ENCODE results near the gene ZNRD2.

ZNRD2 gene

DNA sequence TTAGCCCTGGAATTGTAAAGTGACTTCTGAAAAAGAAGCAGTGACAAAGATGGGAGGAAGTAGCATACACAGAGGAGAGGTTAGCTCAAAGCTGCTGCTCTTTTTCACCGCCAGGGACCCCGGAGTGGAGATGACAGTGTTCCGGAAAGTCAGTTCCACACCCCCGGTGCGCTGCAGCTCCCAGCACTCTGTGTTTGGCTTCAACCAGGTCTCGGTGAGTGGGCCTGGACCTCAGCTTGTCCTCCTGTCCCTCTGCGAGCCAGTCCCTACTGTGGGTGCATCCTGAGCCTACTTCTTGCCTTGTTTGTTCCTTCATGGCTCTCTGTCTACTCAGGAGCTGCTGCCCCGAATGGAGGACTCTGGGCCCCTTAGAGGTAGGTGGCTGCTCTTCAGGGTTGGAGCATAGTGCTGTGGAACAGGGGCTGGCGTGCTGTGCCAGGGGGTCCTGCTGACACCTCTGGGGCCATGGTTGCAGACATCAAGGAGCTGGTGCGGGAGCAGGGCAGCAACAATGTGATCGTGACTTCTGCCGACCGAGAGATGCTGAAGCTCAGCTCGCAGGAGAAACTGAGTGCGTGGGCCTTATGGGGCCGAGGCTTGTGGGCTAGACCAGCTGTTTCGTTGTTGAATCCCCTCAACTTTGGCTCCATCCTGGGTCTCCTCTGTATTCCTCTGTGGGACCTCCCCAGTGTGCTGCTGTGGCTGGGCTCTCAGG, 47.0 kb downstream of the ZNRD2 start:
- no peak for DNase-seq
- ChIA-PET POLR2A (no interaction called here), CTCF (interaction anchor here (1.0 to 3.5 kb wide), 7 partner anchors 8 to 95 kb away, joined by 3 to 14 read pairs (median 4); partner anchors contain the start of gene KAT5)

DNA sequence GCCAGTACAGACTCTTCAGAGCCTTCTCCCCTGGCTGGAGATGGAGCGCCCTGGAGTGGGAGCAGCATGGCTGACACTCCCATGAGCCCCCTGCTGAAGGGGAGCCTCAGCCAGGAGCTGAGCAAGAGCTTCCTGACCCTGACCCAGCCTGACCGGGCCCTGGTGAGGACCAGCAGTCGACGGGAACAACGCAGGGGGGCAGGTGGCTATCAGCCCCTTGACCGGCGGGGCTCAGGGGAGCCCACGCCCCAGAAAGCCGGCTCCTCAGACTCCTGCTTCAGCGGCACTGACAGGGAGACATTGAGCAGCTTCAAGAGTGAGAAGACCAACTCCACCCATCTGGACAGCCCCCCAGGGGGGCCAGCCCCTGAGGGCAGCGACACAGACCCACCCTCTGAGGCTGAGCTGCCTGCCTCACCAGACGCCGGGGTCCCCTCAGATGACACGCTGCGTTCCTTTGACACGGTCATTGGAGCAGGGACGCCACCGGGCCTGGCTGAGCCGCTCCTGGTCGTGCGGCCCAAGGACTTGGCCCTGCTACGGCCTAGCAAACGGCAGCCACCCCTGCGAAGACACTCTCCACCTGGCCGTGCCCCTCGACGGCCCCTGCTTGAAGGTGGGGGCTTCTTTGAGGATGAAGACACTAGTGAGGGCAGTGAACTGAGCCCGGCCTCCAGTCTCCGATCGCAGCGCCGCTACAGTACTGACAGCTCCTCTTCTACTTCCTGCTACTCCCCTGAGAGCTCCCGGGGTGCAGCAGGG, 47.9 kb downstream of the ZNRD2 start:
- WGBS (ENCODE audit: insufficient coverage), result 96% methylated on average over 33 of the region's 33 CpGs
- DNase-seq, result no peak
- no peak overlapping the region for H3K4me3 ChIP-seq (ENCODE audit: control insufficient read depth in 1 of 7, extremely low read depth in 1 of 7, insufficient read depth in 4 of 7, low read depth in 2 of 7, low read length in 6 of 7)
- CTCF ChIA-PET, result interaction anchor here (1.2 to 3.5 kb wide), 6 partner anchors 8 to 94 kb away, joined by 3 to 14 read pairs (median 5); partner anchors contain the start of gene KAT5
- H3K27me3 ChIP-seq (replicated peaks in 2 of 5; ENCODE audit: control insufficient read depth in 4 of 5, insufficient read depth in 5 of 5, low read length in 4 of 5), result no peaks in the 10 kb centered on the region
- H3K9me3 ChIP-seq (ENCODE audit: control extremely low read depth in 1 of 5, control insufficient read depth in 4 of 5, insufficient read depth in 2 of 5, low read depth in 1 of 5, low read length in 4 of 5), result no peaks in the 10 kb centered on the region
- H3K27ac ChIP-seq (ENCODE audit: insufficient read depth in 1 of 2, low read depth in 1 of 2, low read length in 2 of 2, poor library complexity in 1 of 2, severe bottlenecking in 2 of 2), result no peak overlapping the region
- H3K36me3 ChIP-seq (ENCODE audit: control insufficient read depth in 4 of 4, insufficient read depth in 4 of 4, low read length in 3 of 4), result peaks cover 10 to 56% (median 39%) of the 10 kb centered on the region in 4 experiments
- POLR2A ChIA-PET, result no interaction called here
- H3K4me1 ChIP-seq (ENCODE audit: control extremely low read depth in 1 of 4, control insufficient read depth in 4 of 4, insufficient read depth in 4 of 4, low read length in 3 of 4), result peaks cover 0 to 22% (median 18%) of the 10 kb centered on the region in 4 experiments

More for the DNA sequence above, 47.0 kb downstream of the ZNRD2 start:
- H3K36me3 ChIP-seq (ENCODE audit: control insufficient read depth in 4 of 4, insufficient read depth in 4 of 4, low read length in 3 of 4), result peaks cover 10 to 59% (median 39%) of the 10 kb centered on the region in 4 experiments
- no peaks in the 10 kb centered on the region for H3K27me3 ChIP-seq (replicated peaks in 2 of 5; ENCODE audit: control insufficient read depth in 4 of 5, insufficient read depth in 5 of 5, low read length in 4 of 5)
- H3K4me1 ChIP-seq (ENCODE audit: control extremely low read depth in 1 of 4, control insufficient read depth in 4 of 4, insufficient read depth in 4 of 4, low read length in 3 of 4), result peaks cover 0 to 31% (median 27%) of the 10 kb centered on the region in 4 experiments
- peak overlapping the region in 4 of 7 experiments; percentile 73 to 95 (median 86) for H3K4me3 ChIP-seq (ENCODE audit: control insufficient read depth in 1 of 7, extremely low read depth in 1 of 7, insufficient read depth in 4 of 7, low read depth in 2 of 7, low read length in 6 of 7)
- no peaks in the 10 kb centered on the region for H3K9me3 ChIP-seq (ENCODE audit: control extremely low read depth in 1 of 5, control insufficient read depth in 4 of 5, insufficient read depth in 2 of 5, low read depth in 1 of 5, low read length in 4 of 5)
- peak overlapping the region in 1 of 2 experiments; percentile 91 for H3K27ac ChIP-seq (ENCODE audit: insufficient read depth in 1 of 2, low read depth in 1 of 2, low read length in 2 of 2, poor library complexity in 1 of 2, severe bottlenecking in 2 of 2)
- WGBS (ENCODE audit: insufficient coverage), result 94% methylated on average over 17 of the region's 17 CpGs

DNA sequence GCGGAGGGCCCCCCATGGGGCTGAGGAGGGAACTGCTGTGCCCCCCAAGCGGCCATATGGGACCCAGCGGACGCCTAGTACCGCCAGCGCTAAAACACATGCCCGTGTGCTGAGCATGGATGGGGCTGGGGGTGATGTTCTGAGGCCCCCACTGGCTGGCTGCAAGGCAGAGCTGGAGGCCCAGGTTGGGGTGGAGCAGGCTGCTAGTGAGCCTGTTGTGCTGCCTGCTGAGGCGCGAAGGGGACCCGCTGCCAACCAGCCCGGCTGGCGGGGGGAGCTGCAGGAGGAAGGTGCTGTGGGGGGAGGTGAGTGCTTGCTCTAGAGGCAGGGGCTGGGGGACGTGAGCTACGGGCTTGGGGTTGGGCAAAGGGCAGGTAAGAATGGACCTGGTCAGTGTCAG, 48.5 kb downstream of the ZNRD2 start:
- CTCF ChIA-PET, result interaction anchor here (1.0 to 3.5 kb wide), 4 partner anchors 7 to 87 kb away, joined by 3 to 14 read pairs (median 3); partner anchors contain the start of gene SIPA1
- no peak for DNase-seq
- Histone ChIP-seq H3K4me3 (ENCODE audit: control insufficient read depth in 1 of 7, extremely low read depth in 1 of 7, insufficient read depth in 4 of 7, low read depth in 2 of 7, low read length in 6 of 7) (no peak overlapping the region), H3K36me3 (ENCODE audit: control insufficient read depth in 4 of 4, insufficient read depth in 4 of 4, low read length in 3 of 4) (peaks cover 10 to 62% (median 42%) of the 10 kb centered on the region in 4 experiments), H3K4me1 (ENCODE audit: control extremely low read depth in 1 of 4, control insufficient read depth in 4 of 4, insufficient read depth in 4 of 4, low read length in 3 of 4) (peaks cover 0 to 19% (median 15%) of the 10 kb centered on the region in 4 experiments), H3K27ac (ENCODE audit: insufficient read depth in 1 of 2, low read depth in 1 of 2, low read length in 2 of 2, poor library complexity in 1 of 2, severe bottlenecking in 2 of 2) (no peak overlapping the region), H3K9me3 (ENCODE audit: control extremely low read depth in 1 of 5, control insufficient read depth in 4 of 5, insufficient read depth in 2 of 5, low read depth in 1 of 5, low read length in 4 of 5) (no peaks in the 10 kb centered on the region), H3K27me3 (replicated peaks in 2 of 5; ENCODE audit: control insufficient read depth in 4 of 5, insufficient read depth in 5 of 5, low read length in 4 of 5) (no peaks in the 10 kb centered on the region)
- 100% methylated on average over 13 of the region's 14 CpGs for WGBS (ENCODE audit: insufficient coverage)
- POLR2A ChIA-PET, result no interaction called here

DNA sequence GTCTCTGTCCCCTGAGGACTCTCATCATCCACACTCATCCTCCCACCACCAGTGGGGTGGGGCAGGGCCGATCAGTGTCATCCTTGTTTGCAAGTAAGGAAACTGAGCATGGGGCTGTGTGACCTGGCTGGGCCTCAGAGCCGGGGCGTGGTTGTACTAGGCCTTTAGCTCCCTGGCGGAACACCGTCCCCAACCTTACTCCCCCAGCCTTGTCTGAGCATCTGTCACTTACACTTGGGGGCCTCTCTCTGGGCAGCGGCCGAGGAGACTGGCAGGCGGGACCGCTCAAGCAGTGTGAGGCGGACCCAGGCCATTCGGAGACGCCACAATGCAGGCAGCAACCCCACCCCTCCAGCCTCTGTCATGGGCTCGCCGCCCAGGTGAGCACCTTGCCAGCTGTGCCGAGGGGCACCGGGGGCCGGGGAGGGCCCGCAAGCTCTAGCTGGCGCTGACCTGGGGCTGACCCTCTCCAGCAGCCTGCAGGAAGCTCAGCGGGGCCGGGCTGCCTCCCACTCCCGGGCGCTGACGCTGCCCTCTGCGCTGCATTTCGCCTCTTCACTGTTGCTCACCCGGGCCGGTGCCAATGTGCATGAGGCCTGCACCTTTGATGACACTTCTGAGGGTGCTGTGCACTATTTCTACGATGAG, 49.1 kb downstream of the ZNRD2 start:
- Histone ChIP-seq H3K27me3 (replicated peaks in 2 of 5; ENCODE audit: control insufficient read depth in 4 of 5, insufficient read depth in 5 of 5, low read length in 4 of 5) (no peaks in the 10 kb centered on the region), H3K27ac (ENCODE audit: insufficient read depth in 1 of 2, low read depth in 1 of 2, low read length in 2 of 2, poor library complexity in 1 of 2, severe bottlenecking in 2 of 2) (no peak overlapping the region), H3K9me3 (ENCODE audit: control extremely low read depth in 1 of 5, control insufficient read depth in 4 of 5, insufficient read depth in 2 of 5, low read depth in 1 of 5, low read length in 4 of 5) (no peaks in the 10 kb centered on the region), H3K36me3 (ENCODE audit: control insufficient read depth in 4 of 4, insufficient read depth in 4 of 4, low read length in 3 of 4) (peaks cover 10 to 69% (median 45%) of the 10 kb centered on the region in 4 experiments), H3K4me3 (ENCODE audit: control insufficient read depth in 1 of 7, extremely low read depth in 1 of 7, insufficient read depth in 4 of 7, low read depth in 2 of 7, low read length in 6 of 7) (no peak overlapping the region), H3K4me1 (ENCODE audit: control extremely low read depth in 1 of 4, control insufficient read depth in 4 of 4, insufficient read depth in 4 of 4, low read length in 3 of 4) (peaks cover 0 to 18% (median 15%) of the 10 kb centered on the region in 4 experiments)
- ChIA-PET POLR2A (no interaction called here), CTCF (interaction anchor here (1.0 kb wide), 1 partner anchor 18 kb away, joined by 3 read pairs; the partner anchor contains the start of gene SIPA1)
- no peak for DNase-seq
- WGBS (ENCODE audit: insufficient coverage), result 97% methylated on average over 26 of the region's 29 CpGs

DNA sequence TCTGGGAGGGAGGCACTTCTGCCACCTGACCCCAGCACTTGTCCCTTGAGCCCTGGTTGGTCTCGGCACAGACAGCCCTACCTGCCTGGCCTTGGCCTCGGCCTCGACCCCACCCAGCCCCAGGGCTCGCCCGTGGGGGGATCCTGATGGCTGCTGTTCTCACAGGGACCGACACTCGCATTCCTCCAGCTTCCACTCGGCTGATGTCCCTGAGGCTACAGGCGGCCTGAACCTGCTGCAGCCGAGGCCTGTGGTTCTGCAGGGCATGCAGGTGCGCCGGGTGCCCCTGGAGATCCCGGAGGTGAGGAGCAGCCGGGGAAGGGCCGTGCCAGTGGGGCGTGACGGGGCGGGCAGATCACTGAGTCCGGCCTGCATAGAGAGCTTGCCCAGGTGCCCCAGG, 50.4 kb downstream of the ZNRD2 start:
- H3K36me3 ChIP-seq (ENCODE audit: control insufficient read depth in 4 of 4, insufficient read depth in 4 of 4, low read length in 3 of 4), result peaks cover 12 to 80% (median 50%) of the 10 kb centered on the region in 4 experiments
- DNase-seq, result no peak
- CTCF ChIA-PET, result interaction anchor here (1.2 to 3.9 kb wide), 2 partner anchors 12 to 21 kb away, joined by 3 to 18 read pairs; no protein-coding TSS in a partner anchor
- H3K9me3 ChIP-seq (ENCODE audit: control extremely low read depth in 1 of 5, control insufficient read depth in 4 of 5, insufficient read depth in 2 of 5, low read depth in 1 of 5, low read length in 4 of 5), result no peaks in the 10 kb centered on the region
- no peaks in the 10 kb centered on the region for H3K27me3 ChIP-seq (replicated peaks in 2 of 5; ENCODE audit: control insufficient read depth in 4 of 5, insufficient read depth in 5 of 5, low read length in 4 of 5)
- WGBS (ENCODE audit: insufficient coverage), result 96% methylated on average over 19 of the region's 19 CpGs
- POLR2A ChIA-PET, result no interaction called here
- no peak overlapping the region for H3K27ac ChIP-seq (ENCODE audit: insufficient read depth in 1 of 2, low read depth in 1 of 2, low read length in 2 of 2, poor library complexity in 1 of 2, severe bottlenecking in 2 of 2)
- H3K4me1 ChIP-seq (ENCODE audit: control extremely low read depth in 1 of 4, control insufficient read depth in 4 of 4, insufficient read depth in 4 of 4, low read length in 3 of 4), result peaks cover 0 to 14% (median 13%) of the 10 kb centered on the region in 4 experiments
- H3K4me3 ChIP-seq (ENCODE audit: control insufficient read depth in 1 of 7, extremely low read depth in 1 of 7, insufficient read depth in 4 of 7, low read depth in 2 of 7, low read length in 6 of 7), result no peak overlapping the region

DNA sequence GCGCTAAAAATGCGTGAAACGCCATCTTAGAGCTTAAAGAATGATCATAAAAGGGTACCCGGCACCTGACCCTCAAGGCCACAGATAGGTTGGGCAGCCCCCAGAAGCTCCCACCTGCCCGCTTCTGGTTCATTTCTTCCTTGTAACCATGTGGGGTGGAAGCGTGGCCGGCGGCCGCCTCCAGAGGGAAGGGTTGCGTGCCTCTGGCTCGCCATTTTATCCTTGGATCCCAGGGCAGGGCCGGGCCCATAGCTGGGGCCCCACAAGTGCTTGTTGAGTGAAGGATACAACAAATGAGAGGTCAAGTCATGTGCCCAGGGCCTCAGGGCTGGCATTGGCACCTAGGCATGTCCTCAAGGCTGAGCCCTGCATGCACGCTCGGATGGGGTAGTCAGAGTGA, 51.2 kb downstream of the ZNRD2 start:
- no peak for DNase-seq
- Histone ChIP-seq H3K36me3 (ENCODE audit: control insufficient read depth in 4 of 4, insufficient read depth in 4 of 4, low read length in 3 of 4) (peaks cover 16 to 88% (median 53%) of the 10 kb centered on the region in 4 experiments), H3K27me3 (replicated peaks in 2 of 5; ENCODE audit: control insufficient read depth in 4 of 5, insufficient read depth in 5 of 5, low read length in 4 of 5) (no peaks in the 10 kb centered on the region), H3K4me3 (ENCODE audit: control insufficient read depth in 1 of 7, extremely low read depth in 1 of 7, insufficient read depth in 4 of 7, low read depth in 2 of 7, low read length in 6 of 7) (no peak overlapping the region), H3K27ac (ENCODE audit: insufficient read depth in 1 of 2, low read depth in 1 of 2, low read length in 2 of 2, poor library complexity in 1 of 2, severe bottlenecking in 2 of 2) (no peak overlapping the region), H3K9me3 (ENCODE audit: control extremely low read depth in 1 of 5, control insufficient read depth in 4 of 5, insufficient read depth in 2 of 5, low read depth in 1 of 5, low read length in 4 of 5) (no peaks in the 10 kb centered on the region), H3K4me1 (ENCODE audit: control extremely low read depth in 1 of 4, control insufficient read depth in 4 of 4, insufficient read depth in 4 of 4, low read length in 3 of 4) (peaks cover 0 to 15% (median 11%) of the 10 kb centered on the region in 4 experiments)
- WGBS (ENCODE audit: insufficient coverage), result 98% methylated on average over 14 of the region's 14 CpGs
- CTCF ChIA-PET, result interaction anchor here (0.7 to 3.9 kb wide), 5 partner anchors 11 to 155 kb away, joined by 3 to 18 read pairs (median 3); no protein-coding TSS in a partner anchor
- POLR2A ChIA-PET, result no interaction called here
